H54 (cell line): ENCODE data around the gene SEZ6.

Experiments used
- DNase-seq: peaks from one replicate; pipeline ENCODE4 v3.0.0; 2011; ENCODE audit warnings: low spot score, mixed read lengths; ENCODE audit not compliant: insufficient read length
- FAIRE-seq: peaks from 3 replicates; lab custom pipeline; 2011; peaks lifted over from hg19 to GRCh38; lab: Jason Lieb, UNC
- POLR2A ChIP-seq: IDR thresholded peaks from 2 replicates; pipeline ENCODE4 v1.6.1; 2011; ENCODE audit warnings: low read depth, mild to moderate bottlenecking, low read length

Gene SEZ6, protein sequence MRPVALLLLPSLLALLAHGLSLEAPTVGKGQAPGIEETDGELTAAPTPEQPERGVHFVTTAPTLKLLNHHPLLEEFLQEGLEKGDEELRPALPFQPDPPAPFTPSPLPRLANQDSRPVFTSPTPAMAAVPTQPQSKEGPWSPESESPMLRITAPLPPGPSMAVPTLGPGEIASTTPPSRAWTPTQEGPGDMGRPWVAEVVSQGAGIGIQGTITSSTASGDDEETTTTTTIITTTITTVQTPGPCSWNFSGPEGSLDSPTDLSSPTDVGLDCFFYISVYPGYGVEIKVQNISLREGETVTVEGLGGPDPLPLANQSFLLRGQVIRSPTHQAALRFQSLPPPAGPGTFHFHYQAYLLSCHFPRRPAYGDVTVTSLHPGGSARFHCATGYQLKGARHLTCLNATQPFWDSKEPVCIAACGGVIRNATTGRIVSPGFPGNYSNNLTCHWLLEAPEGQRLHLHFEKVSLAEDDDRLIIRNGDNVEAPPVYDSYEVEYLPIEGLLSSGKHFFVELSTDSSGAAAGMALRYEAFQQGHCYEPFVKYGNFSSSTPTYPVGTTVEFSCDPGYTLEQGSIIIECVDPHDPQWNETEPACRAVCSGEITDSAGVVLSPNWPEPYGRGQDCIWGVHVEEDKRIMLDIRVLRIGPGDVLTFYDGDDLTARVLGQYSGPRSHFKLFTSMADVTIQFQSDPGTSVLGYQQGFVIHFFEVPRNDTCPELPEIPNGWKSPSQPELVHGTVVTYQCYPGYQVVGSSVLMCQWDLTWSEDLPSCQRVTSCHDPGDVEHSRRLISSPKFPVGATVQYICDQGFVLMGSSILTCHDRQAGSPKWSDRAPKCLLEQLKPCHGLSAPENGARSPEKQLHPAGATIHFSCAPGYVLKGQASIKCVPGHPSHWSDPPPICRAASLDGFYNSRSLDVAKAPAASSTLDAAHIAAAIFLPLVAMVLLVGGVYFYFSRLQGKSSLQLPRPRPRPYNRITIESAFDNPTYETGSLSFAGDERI

GRCh38 chr17:29005936-29006511 is at the start of gene SEZ6:
SEZ6 (minus strand) TSS chr17:29006033; CDS start chr17:29005869, 164 bp downstream.
- FAIRE-seq = no peak
- no peak for TF ChIP-seq POLR2A
- DNase-seq = no peak

DNA sequence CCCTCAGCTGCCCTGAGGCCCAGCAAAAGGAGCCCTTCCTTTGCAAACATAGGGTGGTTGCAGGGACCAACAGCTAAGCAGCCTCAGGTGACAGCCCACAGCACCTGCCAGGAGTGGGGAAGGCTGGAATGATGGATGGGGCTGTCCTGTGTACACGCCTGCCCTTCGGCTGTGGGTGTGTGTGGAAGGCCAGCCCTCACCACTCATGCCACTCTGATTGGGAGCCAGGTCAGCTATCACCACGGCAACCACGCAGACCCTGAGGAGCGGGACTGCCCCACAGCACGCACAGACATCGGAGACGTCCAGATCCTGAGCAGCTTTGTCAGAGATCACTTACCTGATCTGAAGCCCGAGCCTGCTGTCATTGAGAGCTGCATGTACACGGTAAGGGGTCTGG is 49.0 kb upstream of the SEZ6 start:
- no peak for FAIRE-seq
- no peak for DNase-seq
- no peak for TF ChIP-seq POLR2A

DNA sequence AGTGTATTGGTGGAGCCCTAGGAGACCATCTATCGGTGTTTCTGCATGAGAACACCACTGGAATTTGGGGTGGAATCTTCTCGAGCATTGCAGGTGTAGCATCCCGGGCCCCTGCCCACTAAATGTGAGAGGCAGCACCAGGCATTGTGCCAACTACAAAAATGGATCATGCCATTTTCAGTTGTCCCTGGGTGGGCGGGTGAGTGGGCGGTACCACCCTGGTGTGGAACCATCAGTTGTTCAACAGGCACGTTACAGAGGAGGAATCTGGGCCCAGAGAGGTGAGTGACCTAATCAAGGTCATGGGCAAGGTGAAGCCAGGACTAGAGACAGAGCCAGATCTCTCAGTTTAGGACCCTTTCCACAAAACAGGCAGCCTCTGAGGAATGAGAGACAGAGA is 45.9 kb upstream of the SEZ6 start:
- TF ChIP-seq POLR2A = no peak
- no peak for FAIRE-seq
- DNase-seq = no peak

DNA sequence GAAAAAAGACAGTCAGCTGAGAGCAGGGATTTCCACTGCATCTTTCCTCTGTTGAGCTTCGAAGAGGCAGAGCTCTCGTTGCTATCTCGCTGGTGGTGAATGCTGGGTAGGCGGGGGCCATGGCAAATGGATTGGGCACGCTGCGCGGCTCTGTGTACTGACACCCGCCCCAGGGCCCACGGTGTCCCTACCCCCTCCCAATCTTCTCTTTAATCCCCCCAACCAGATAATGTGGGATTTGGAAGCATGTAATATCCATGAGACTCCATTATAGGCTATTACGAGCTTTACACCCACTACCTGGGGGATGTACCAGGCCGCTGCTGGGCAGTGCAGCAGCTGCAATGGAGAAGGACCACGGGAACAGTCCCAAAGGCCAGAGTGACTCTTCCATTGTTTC is 45.4 kb upstream of the SEZ6 start:
- FAIRE-seq = no peak
- no peak for TF ChIP-seq POLR2A
- DNase-seq = no peak

GRCh38 chr17:29050176-29050575 is 44.3 kb upstream of the SEZ6 start:
- TF ChIP-seq POLR2A = no peak
- DNase-seq = no peak
- no peak for FAIRE-seq

DNA sequence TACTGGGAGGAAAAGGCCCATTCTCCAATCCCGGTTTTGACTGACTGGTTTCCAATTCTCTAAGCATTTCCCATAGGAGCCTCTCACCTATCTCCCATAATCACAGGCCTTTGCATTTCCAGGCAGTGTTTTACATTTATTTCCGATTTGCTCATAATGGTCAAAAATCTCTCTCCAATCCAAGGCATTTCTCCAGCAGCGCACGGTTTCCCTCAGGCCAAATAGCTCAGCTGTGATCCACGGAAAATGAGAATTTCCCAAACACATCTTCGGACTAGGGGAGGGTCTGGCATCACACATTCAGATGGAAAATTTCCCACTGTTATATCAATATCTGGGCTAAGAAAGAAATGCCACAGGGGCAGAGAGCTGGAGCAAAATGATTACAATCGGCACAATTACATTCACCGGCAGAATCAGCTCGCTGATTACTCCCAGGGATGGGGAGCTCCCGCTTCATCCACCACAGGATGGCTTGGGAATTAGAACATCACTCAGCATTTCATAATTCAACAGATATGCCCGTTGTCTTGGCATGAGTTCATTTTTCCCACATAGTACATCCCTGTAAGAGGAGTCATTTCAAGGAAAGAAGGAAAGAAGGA is 43.8 kb upstream of the SEZ6 start:
- DNase-seq = no peak
- TF ChIP-seq POLR2A = no peak
- no peak for FAIRE-seq

- no peak for TF ChIP-seq POLR2A
- no peak for FAIRE-seq
These were observed 42.9 kb upstream of the SEZ6 start for GRCh38 chr17:29048440-29049368.

DNA sequence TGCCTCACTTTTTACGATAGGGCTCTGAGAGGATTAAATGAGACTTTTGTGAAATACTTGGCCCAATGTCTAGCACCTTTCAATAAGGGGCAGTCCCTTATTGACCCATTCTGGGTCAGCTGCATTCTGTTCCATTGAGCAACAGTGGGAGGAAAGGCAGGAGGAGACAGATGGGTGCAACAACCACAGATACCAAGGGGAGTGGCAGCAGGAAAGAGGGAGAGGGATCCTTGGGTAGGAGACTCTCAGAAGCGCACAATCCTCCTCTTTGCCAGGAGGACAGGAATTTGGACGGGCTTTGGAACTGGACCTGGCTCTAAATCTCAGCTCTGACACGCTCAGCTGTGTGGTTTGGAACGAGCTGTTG is 40.6 kb upstream of the SEZ6 start:
- DNase-seq (no peak), FAIRE-seq (no peak)
- no peak for TF ChIP-seq POLR2A

More at GRCh38 chr17:29048440-29049368, 42.9 kb upstream of the SEZ6 start:
- DNase-seq = no peak

- no peak for TF ChIP-seq POLR2A
- FAIRE-seq (no peak), DNase-seq (no peak)
These were observed 40.1 kb upstream of the SEZ6 start for GRCh38 chr17:29045734-29046472.

GRCh38 chr17:29045026-29045425 is 39.2 kb upstream of the SEZ6 start:
- DNase-seq (no peak), FAIRE-seq (no peak)
- no peak for TF ChIP-seq POLR2A

DNA sequence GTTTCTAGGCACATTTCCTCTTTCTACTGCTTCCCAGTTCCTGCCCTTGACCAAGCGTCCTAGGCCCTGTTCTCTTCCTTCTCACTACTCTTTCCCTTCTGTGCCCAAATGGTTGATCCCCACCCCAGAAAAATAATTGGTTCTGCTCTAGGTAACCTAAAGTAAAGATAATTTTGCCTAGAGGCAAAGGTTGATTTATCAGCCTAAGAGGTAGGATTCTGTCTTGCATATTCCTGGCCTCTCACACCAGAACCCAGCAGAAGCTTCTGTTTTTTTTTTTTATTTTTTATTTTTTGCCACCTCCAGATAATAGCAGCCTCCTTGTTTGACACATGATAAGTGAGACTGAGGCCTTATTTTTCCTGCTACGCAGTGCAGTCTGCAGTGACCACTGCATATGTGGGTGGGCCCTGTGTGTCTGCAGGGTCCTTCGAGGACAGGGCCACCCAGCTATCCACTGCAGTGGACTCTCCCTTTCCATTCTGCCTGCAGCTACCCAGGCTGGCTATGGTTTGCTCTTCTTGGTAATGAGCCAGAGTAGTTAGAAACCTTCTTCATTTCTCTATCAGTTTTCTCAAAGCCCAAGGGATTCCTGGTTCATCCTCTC is 37.8 kb upstream of the SEZ6 start:
- DNase-seq (no peak), FAIRE-seq (no peak)
- TF ChIP-seq POLR2A = no peak
